SJSA1 (cell line): ENCODE measurements around the gene SPR. TPM values are rescaled to one million over a fixed set of nuclear protein-coding genes. Genes with fewer than 3 reads are reported as not detected.

ENCODE experiments used
- DNase-seq, 2 experiments: peaks; one replicate each; pipeline ENCODE4 v3.0.0-alpha.2; 2015 to 2020; ENCODE audit warnings: low spot score in 2 of 2, low read depth in 1 of 2
- H3K27ac ChIP-seq: fragments of 250-450 bp; sonication (Bioruptor Pico); 2 replicates; pipeline ENCODE4 v1.5.1; 2020; ENCODE audit warnings: mild to moderate bottlenecking, moderate library complexity
- H3K27me3 ChIP-seq: fragments of 250-450 bp; sonication (Bioruptor Pico); replicated peaks from 2 replicates; pipeline ENCODE4 v1.5.1; 2020; ENCODE audit warnings: mild to moderate bottlenecking, moderate library complexity
- H3K36me3 ChIP-seq: fragments of 250-450 bp; sonication (Bioruptor Pico); 2 replicates; pipeline ENCODE4 v1.5.1; 2020; ENCODE audit warnings: mild to moderate bottlenecking
- H3K4me1 ChIP-seq: fragments of 250-450 bp; sonication (Bioruptor Pico); replicated peaks from 2 replicates; pipeline ENCODE4 v1.6.1; 2021; ENCODE audit warnings: mild to moderate bottlenecking
- H3K4me3 ChIP-seq: fragments of 250-450 bp; sonication (Bioruptor Pico); 2 replicates; pipeline ENCODE4 v1.5.1; 2020; ENCODE audit warnings: mild to moderate bottlenecking
- H3K9me3 ChIP-seq: fragments of 250-450 bp; sonication (Bioruptor Pico); replicated peaks from 2 replicates; pipeline ENCODE4 v1.5.1; 2020; ENCODE audit warnings: mild to moderate bottlenecking
- total RNA-seq: library from RNA; depleted of rRNA; stranded (reverse); fragments of >200 nt; shearing (Covaris generic); gene quantifications from 2 replicates; pipeline ENCODE4 v1.2.3, GENCODE V29; 2014

Gene SPR
- total RNA-seq, 1 experiment from 2014 or later, result 35.8 TPM

DNA sequence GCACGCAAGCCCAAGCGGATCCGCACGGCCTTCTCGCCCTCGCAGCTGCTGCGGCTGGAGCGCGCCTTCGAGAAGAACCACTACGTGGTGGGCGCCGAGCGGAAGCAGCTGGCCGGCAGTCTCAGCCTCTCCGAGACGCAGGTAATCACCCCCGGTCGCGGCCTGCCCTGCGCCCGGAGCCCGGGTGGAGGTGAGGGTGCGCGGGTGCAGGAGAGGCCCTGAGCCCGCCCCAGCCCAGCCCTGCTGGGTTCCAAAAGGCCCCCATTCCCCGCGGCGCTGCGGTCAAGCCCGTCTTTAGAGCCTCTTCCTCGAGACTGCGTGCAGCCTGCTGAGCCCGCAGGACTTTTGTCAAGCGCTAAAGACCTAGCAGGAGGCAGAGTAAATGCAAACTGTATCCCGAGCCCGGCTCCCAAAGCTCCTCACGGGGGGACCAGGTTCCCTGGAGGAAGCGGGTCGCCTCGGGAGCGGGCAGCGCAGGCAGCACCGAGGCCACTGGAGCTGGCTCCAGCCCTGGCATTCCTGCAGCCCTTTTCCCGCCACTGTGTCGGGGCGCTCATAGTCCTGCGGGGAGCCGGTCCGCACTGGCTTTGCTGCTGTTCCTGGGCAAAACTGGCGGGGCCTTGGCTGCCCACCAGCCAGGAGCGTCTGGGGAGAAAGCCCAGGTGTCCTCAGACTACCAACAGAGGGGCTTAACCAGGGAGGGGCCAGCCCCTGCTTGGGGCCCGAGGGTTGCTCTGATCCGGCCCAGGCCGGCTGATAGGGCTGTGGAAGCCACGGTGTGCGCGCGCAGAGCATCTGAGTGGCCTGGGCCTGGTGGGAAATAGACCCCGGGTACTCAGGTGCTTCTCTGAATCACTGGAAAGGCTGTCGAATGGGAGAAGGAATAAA lies 37.4 kb downstream of the SPR start:
- Histone ChIP-seq H3K36me3 (no peaks in the 10 kb centered on the region), H3K27ac (no peak overlapping the region), H3K9me3 (peaks cover 6% of the 10 kb centered on the region; the same call in 1 of the 2 replicates), H3K27me3 (peaks cover 100% of the 10 kb centered on the region), H3K4me1 (peaks cover 6% of the 10 kb centered on the region; the same call in 1 of the 2 replicates), H3K4me3 (no peak overlapping the region)
- no peak for DNase-seq

DNA sequence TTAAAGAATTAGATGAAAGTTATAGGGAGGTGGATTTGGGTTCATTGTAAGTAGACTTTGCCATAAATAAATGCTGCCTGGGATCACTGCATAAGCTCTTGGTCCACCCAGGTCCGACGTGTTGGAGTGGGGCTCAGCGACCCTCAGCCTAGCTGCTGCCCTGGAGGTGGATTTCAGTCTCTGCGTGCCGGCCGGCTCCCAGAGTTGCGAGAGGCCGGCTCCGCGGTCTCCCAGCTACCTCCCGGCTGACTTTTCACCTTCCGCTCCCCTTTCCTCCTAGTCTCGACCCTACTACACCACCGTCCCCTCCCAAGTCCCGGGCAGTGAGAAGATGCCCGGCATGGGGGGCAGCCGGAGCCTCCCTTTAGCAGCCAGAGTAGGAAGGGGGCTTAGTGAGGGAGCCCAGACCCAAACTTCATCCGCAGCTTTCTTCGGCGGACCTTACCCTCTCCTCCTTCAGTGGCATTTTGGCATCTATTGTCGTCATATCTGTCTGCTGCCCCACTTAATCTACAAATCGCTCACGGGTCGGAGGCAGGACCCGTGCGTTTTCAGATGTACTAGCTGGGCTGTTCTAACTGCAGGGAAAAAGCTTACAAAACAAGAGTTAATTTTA lies 38.2 kb downstream of the SPR start:
- Histone ChIP-seq H3K27me3 (peaks cover 100% of the 10 kb centered on the region), H3K36me3 (no peaks in the 10 kb centered on the region), H3K4me1 (peaks cover 6% of the 10 kb centered on the region; the same call in 1 of the 2 replicates), H3K27ac (no peak overlapping the region), H3K4me3 (no peak overlapping the region), H3K9me3 (peaks cover 5% of the 10 kb centered on the region; the same call in 1 of the 2 replicates)
- no peak for DNase-seq

DNA sequence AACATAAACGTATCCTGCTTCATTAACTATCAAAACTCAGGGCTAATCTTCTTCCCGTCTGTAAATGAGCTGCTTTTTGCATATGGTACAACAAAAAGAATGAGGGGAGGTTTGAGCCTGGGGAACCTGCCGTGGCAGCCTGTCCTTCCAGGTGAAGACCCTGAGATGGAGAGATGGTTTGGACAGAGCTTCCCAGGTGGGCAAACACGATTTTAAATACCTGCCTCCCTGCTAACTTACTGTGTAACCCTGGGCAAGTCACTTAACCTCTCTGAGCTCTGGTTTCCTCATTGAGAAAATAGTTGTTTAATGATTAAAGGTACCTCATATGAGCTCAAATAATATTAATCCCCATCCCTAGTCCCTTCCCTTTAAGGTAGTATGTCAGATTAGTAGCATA lies 39.2 kb downstream of the SPR start:
- Histone ChIP-seq H3K36me3 (no peaks in the 10 kb centered on the region), H3K27me3 (peaks cover 93% of the 10 kb centered on the region), H3K4me3 (no peak overlapping the region), H3K27ac (no peak overlapping the region), H3K4me1 (peaks cover 6% of the 10 kb centered on the region; the same call in 1 of the 2 replicates), H3K9me3 (no peaks in the 10 kb centered on the region)
- no peak for DNase-seq

DNA sequence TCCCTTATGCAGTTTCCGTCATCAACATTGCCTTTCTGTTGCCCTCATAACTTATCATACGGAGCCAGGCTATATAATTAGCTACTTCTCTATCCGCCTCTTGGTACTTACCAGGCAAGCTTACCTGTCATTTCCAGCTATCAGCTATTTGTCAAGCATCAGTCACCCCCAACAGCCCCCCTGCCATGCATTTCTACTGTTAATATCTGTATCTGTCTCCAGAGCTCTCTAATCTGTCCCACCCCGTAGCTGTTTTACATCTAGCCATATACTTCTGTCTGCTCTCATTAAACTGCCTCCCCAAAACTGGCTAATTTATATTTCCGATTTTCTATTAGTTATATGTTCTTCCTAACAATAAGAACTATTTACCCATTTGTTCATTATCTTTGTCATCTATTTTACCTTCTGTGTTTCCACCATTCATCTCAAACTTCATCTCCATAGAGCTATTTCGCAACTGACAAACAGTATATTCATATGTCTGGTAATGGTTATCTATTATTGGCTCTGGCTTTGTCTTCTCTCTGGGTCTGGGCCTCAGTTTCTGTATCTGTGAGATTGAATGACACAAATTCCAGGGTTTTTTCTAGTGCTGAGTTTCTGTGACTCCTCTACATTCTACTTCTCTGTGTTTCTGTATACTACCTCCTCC lies 39.7 kb downstream of the SPR start:
- Histone ChIP-seq H3K27me3 (peaks cover 88% of the 10 kb centered on the region), H3K4me1 (peaks cover 6% of the 10 kb centered on the region; the same call in 1 of the 2 replicates), H3K4me3 (no peak overlapping the region), H3K27ac (no peak overlapping the region), H3K36me3 (no peaks in the 10 kb centered on the region), H3K9me3 (no peaks in the 10 kb centered on the region)
- DNase-seq, result no peak

GRCh38 chr2:72927619-72928550 lies 40.7 kb downstream of the SPR start:
- peaks cover 6% of the 10 kb centered on the region; the same call in 1 of the 2 replicates for H3K4me1 ChIP-seq
- no peak overlapping the region for H3K27ac ChIP-seq
- H3K9me3 ChIP-seq, result no peaks in the 10 kb centered on the region
- no peak overlapping the region for H3K4me3 ChIP-seq
- peaks cover 78% of the 10 kb centered on the region for H3K27me3 ChIP-seq
- H3K36me3 ChIP-seq, result no peaks in the 10 kb centered on the region
- no peak for DNase-seq

DNA sequence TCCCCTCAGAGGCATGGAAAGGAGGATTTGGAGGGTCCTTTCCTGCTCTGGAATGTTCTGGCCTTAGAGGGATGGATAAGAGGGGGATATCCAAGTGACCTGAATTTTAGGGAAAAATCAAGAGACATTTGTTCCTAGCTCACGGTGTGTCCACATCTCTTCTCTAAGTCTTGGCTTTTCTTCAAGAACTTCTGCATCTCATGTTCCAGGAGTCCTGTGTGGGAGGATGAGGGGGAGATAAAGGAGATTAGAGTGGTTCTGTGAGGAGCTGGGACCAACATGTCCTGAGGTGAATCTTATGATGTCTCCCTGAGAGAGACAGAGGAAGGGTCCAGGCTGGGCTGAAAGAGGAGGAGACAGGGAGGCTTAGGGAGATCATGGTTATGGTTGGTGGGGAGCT lies 41.8 kb downstream of the SPR start:
- H3K4me3 ChIP-seq, result no peak overlapping the region
- peaks cover 5% of the 10 kb centered on the region; the same call in 1 of the 2 replicates for H3K4me1 ChIP-seq
- H3K27ac ChIP-seq, result no peak overlapping the region
- no peak for DNase-seq
- no peaks in the 10 kb centered on the region for H3K36me3 ChIP-seq
- H3K27me3 ChIP-seq, result peaks cover 67% of the 10 kb centered on the region
- no peaks in the 10 kb centered on the region for H3K9me3 ChIP-seq

- DNase-seq, result no peak
- Histone ChIP-seq H3K36me3 (no peaks in the 10 kb centered on the region), H3K27me3 (peaks cover 43% of the 10 kb centered on the region), H3K4me3 (no peak overlapping the region), H3K4me1 (no peaks in the 10 kb centered on the region), H3K9me3 (no peaks in the 10 kb centered on the region), H3K27ac (no peak overlapping the region)
Observed at GRCh38 chr2:72931280-72931910, 44.2 kb downstream of the SPR start.

GRCh38 chr2:72932045-72932740 lies 45.0 kb downstream of the SPR start:
- H3K27me3 ChIP-seq, result peaks cover 35% of the 10 kb centered on the region
- no peaks in the 10 kb centered on the region for H3K9me3 ChIP-seq
- H3K4me3 ChIP-seq, result no peak overlapping the region
- no peaks in the 10 kb centered on the region for H3K4me1 ChIP-seq
- no peak overlapping the region for H3K27ac ChIP-seq
- H3K36me3 ChIP-seq, result no peaks in the 10 kb centered on the region
- DNase-seq, result no peak

- Histone ChIP-seq H3K4me3 (no peak overlapping the region), H3K4me1 (no peaks in the 10 kb centered on the region), H3K36me3 (no peaks in the 10 kb centered on the region), H3K9me3 (no peaks in the 10 kb centered on the region), H3K27me3 (peaks cover 29% of the 10 kb centered on the region), H3K27ac (no peak overlapping the region)
- no peak for DNase-seq
Observed at GRCh38 chr2:72932805-72933204, 45.6 kb downstream of the SPR start.

DNA sequence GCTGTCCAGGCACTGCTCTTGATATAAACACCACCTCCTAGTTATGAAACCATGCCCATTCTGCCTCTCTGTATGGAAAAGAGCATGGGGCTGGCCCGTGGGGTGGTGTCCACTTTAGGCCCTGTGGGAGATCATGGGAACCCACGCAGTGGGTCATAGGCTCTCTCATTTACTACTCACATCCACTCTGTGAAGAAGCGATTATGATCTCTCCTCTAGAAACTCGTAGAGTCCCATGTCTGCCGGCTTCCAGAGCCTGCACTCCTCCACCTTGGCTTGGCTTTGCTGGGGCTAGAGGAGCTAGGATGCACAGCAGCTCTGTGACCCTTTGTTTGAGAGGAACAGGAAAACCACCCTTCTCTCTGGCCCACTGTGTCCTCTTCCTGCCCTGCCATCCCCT lies 46.0 kb downstream of the SPR start:
- Histone ChIP-seq H3K9me3 (no peaks in the 10 kb centered on the region), H3K36me3 (no peaks in the 10 kb centered on the region), H3K4me3 (no peak overlapping the region), H3K27ac (no peak overlapping the region), H3K4me1 (no peaks in the 10 kb centered on the region), H3K27me3 (peaks cover 25% of the 10 kb centered on the region)
- no peak for DNase-seq

DNA sequence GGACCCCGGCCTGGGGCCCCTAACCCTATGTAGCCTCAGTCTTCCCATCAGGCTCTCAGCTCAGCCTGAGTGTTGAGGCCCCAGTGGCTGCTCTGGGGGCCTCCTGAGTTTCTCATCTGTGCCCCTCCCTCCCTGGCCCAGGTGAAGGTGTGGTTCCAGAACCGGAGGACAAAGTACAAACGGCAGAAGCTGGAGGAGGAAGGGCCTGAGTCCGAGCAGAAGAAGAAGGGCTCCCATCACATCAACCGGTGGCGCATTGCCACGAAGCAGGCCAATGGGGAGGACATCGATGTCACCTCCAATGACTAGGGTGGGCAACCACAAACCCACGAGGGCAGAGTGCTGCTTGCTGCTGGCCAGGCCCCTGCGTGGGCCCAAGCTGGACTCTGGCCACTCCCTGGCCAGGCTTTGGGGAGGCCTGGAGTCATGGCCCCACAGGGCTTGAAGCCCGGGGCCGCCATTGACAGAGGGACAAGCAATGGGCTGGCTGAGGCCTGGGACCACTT lies 46.5 kb downstream of the SPR start:
- H3K27me3 ChIP-seq, result peaks cover 20% of the 10 kb centered on the region
- no peaks in the 10 kb centered on the region for H3K36me3 ChIP-seq
- H3K4me3 ChIP-seq, result no peak overlapping the region
- no peaks in the 10 kb centered on the region for H3K4me1 ChIP-seq
- no peak overlapping the region for H3K27ac ChIP-seq
- no peaks in the 10 kb centered on the region for H3K9me3 ChIP-seq
- no peak for DNase-seq
